KMS-11 (cell line): ENCODE results near the gene ARID1B.
"Not testable (repeated sequence)": the region's sequence is repeated elsewhere in the genome, so short reads cannot be mapped to it uniquely, and the experiment has no call there.

Experiments
- H2AFZ ChIP-seq: fragments of 200-600 bp; sonication (generic); 2 replicates; pipeline ENCODE4 v1.6.1; 2016; ENCODE audit warnings: antibody characterized with exemption, mixed run types, low read depth
- H3K27ac ChIP-seq: fragments of 200-600 bp; sonication (generic); 2 replicates; pipeline ENCODE4 v1.6.1; 2016; ENCODE audit warnings: mild to moderate bottlenecking, mixed run types
- H3K27me3 ChIP-seq: fragments of 200-600 bp; sonication (generic); 2 replicates; pipeline ENCODE4 v1.6.1; 2017; ENCODE audit warnings: mild to moderate bottlenecking, low read depth, mixed run types, moderate library complexity; ENCODE audit not compliant: insufficient read depth
- H3K36me3 ChIP-seq: fragments of 200-600 bp; sonication (generic); 2 replicates; pipeline ENCODE4 v1.6.1; 2017; ENCODE audit warnings: mild to moderate bottlenecking, mixed run types; ENCODE audit not compliant: insufficient read depth
- H3K4me1 ChIP-seq: fragments of 200-600 bp; sonication (generic); 2 replicates; pipeline ENCODE4 v1.6.1; 2016; ENCODE audit warnings: mild to moderate bottlenecking, low read depth, mixed run types; ENCODE audit not compliant: poor library complexity, severe bottlenecking
- H3K4me2 ChIP-seq: fragments of 200-600 bp; sonication (generic); 2 replicates; pipeline ENCODE4 v1.7.0; 2016; ENCODE audit warnings: mild to moderate bottlenecking, mixed run types
- H3K4me3 ChIP-seq: fragments of 200-600 bp; sonication (generic); IDR thresholded peaks from 2 replicates; pipeline ENCODE4 v1.6.1; 2017; ENCODE audit warnings: low read depth, low read length, mixed read lengths; ENCODE audit not compliant: insufficient read depth
- H3K79me2 ChIP-seq: fragments of 200-600 bp; sonication (generic); 2 replicates; pipeline ENCODE4 v1.6.1; 2016; ENCODE audit warnings: low read depth, mixed run types; ENCODE audit not compliant: insufficient read depth
- H3K9ac ChIP-seq: fragments of 200-600 bp; sonication (generic); 2 replicates; pipeline ENCODE4 v1.6.1; 2016; ENCODE audit warnings: mild to moderate bottlenecking, mixed run types
- H4K20me1 ChIP-seq: fragments of 200-600 bp; sonication (generic); 2 replicates; pipeline ENCODE4 v1.6.1; 2016; ENCODE audit warnings: mild to moderate bottlenecking, mixed run types; ENCODE audit not compliant: insufficient read depth
- TF ChIP-seq, protein P1 (sequence below): fragments of 200-600 bp; sonication (generic); conservative IDR thresholded peaks from 2 replicates; pipeline ENCODE4 v1.6.1; 2017; ENCODE audit warnings: low read depth, mild to moderate bottlenecking, antibody characterized with exemption, low read length, moderate library complexity, mixed read lengths

The ARID1B gene

DNA sequence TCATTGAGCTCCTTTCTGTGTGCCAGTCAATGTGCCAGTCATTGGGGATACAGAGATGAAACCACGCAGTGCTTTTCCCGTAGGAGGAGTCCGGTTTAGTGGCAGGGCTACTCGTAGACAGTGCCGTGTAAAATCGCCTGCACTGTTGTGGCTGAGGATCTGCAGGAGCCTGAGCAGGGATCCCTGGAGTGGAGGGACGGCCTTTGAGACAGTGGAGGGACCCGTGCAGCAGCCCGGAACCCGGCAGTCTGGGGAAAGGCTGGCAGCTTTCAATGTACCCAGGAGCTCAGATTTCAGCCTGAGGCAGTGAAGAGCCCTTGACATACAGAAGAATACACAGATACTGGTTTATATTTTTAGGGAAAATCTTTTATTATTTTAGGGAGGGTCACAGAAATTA, 203.3 kb downstream of the ARID1B start:
- TF ChIP-seq, protein P1, sequence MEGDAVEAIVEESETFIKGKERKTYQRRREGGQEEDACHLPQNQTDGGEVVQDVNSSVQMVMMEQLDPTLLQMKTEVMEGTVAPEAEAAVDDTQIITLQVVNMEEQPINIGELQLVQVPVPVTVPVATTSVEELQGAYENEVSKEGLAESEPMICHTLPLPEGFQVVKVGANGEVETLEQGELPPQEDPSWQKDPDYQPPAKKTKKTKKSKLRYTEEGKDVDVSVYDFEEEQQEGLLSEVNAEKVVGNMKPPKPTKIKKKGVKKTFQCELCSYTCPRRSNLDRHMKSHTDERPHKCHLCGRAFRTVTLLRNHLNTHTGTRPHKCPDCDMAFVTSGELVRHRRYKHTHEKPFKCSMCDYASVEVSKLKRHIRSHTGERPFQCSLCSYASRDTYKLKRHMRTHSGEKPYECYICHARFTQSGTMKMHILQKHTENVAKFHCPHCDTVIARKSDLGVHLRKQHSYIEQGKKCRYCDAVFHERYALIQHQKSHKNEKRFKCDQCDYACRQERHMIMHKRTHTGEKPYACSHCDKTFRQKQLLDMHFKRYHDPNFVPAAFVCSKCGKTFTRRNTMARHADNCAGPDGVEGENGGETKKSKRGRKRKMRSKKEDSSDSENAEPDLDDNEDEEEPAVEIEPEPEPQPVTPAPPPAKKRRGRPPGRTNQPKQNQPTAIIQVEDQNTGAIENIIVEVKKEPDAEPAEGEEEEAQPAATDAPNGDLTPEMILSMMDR, result no peak
- H3K79me2 ChIP-seq, result peaks cover 90% of the 10 kb centered on the region; the same call in 1 of the 2 replicates
- H3K4me2 ChIP-seq, result no peak overlapping the region
- no peak overlapping the region for H3K27ac ChIP-seq
- H2AFZ ChIP-seq, result no peak overlapping the region
- peaks cover 10% of the 10 kb centered on the region; the same call in 1 of the 2 replicates for H4K20me1 ChIP-seq
- no peak overlapping the region for H3K9ac ChIP-seq
- H3K36me3 ChIP-seq, result no peaks in the 10 kb centered on the region
- H3K4me3 ChIP-seq, result no peak overlapping the region
- peaks cover 38% of the 10 kb centered on the region for H3K4me1 ChIP-seq
- no peaks in the 10 kb centered on the region for H3K27me3 ChIP-seq

GRCh38 chr6:156980948-156981347, 203.8 kb downstream of the ARID1B start:
- Histone ChIP-seq H3K4me1 (peaks cover 35% of the 10 kb centered on the region), H3K9ac (no peak overlapping the region), H3K79me2 (peaks cover 91% of the 10 kb centered on the region; the same call in 1 of the 2 replicates), H3K27me3 (no peaks in the 10 kb centered on the region), H3K36me3 (no peaks in the 10 kb centered on the region), H3K4me2 (no peak overlapping the region), H3K4me3 (no peak overlapping the region), H3K27ac (no peak overlapping the region), H2AFZ (no peak overlapping the region), H4K20me1 (peaks cover 10% of the 10 kb centered on the region; the same call in 1 of the 2 replicates)
- TF ChIP-seq, protein P1, result no peak

- TF ChIP-seq, protein P1, result no peak
- peaks cover 96% of the 10 kb centered on the region; the same call in 1 of the 2 replicates for H3K79me2 ChIP-seq
- H3K27me3 ChIP-seq, result no peaks in the 10 kb centered on the region
- no peak overlapping the region for H3K27ac ChIP-seq
- H3K9ac ChIP-seq, result no peak overlapping the region
- H4K20me1 ChIP-seq, result peaks cover 10% of the 10 kb centered on the region; the same call in 1 of the 2 replicates
- H3K4me1 ChIP-seq, result peaks cover 30% of the 10 kb centered on the region
- H3K4me2 ChIP-seq, result no peak overlapping the region
- H2AFZ ChIP-seq, result no peak overlapping the region
- no peaks in the 10 kb centered on the region for H3K36me3 ChIP-seq
- H3K4me3 ChIP-seq, result no peak overlapping the region
Measured at GRCh38 chr6:156982168-156982567, 205.0 kb downstream of the ARID1B start.

DNA sequence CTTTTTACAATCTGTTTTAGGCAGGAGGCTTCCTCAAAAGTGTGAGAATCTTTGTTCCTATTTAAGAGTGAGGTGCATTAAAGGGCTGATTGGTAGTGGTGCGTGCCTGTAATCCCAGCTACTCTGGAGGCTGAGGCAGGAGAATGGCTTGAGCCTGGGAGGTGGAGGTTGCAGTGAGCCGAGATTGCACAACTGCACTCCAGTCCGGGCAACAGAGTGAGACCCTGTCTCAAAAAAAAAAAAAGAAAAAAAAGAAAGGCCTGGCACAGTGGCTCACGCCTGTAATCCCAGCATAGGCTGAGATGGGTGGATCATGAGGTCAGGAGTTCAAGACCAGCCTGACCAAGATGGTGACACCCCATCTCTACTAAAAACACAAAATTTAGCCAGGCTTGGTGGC, 205.7 kb downstream of the ARID1B start:
- H2AFZ ChIP-seq, H4K20me1 ChIP-seq, H3K27ac ChIP-seq, H3K27me3 ChIP-seq, H3K36me3 ChIP-seq, H3K9ac ChIP-seq, H3K4me3 ChIP-seq, H3K4me2 ChIP-seq: not testable (repeated sequence)
- Histone ChIP-seq H3K79me2 (peaks cover 96% of the 10 kb centered on the region), H3K4me1 (peaks cover 30% of the 10 kb centered on the region)

DNA sequence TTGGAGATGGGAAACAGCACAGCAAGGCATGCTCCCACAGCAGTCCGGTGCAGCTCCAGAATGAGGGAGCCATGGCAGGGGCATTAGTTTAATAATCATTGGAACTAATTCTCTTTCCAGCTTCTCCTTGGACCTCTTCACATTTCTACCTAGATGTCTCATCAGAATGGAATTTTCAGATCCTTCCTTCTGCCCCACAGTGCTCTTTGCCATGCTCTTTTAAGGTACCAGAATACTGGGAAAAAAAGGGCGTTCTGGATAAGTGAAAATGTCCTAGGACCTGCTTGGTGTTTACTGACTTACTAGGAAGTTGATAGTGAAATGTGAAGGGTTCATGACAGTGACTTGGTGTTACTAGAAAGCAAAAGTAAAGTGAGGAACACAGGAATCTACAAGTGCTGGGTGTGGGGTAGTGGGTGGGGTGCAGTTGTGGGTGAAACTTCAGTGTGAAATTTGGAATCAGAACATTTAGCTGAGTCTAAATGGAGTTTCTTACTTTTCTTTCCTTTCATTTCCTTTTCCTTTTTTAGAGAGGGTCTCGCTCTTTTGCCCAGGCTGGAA, 207.1 kb downstream of the ARID1B start:
- Histone ChIP-seq H3K4me2 (no peak overlapping the region), H2AFZ (no peak overlapping the region), H3K4me1 (peaks cover 26% of the 10 kb centered on the region), H3K79me2 (peaks cover 96% of the 10 kb centered on the region), H3K4me3 (no peak overlapping the region), H3K9ac (no peak overlapping the region), H3K36me3 (no peaks in the 10 kb centered on the region), H3K27ac (no peak overlapping the region), H4K20me1 (peaks cover 10% of the 10 kb centered on the region; the same call in 1 of the 2 replicates), H3K27me3 (no peaks in the 10 kb centered on the region)
- TF ChIP-seq, protein P1, result no peak
